BJ (cell line): ENCODE measurements around the gene PSMC2. TPM values are rescaled to one million over a fixed set of nuclear protein-coding genes. Genes with fewer than 3 reads are reported as not detected.
"Not testable (repeated sequence)": the region's sequence is repeated elsewhere in the genome, so short reads cannot be mapped to it uniquely, and the experiment has no call there.

Experiments used
- CTCF ChIA-PET: fragments of 350-600 bp; formaldehyde crosslinking; extraction: SDS; loops from one replicate; lab custom pipeline; 2021; ENCODE audit warnings: antibody characterized with exemption, inconsistent platforms; lab: Yijun Ruan, JAX
- POLR2A ChIA-PET: fragments of 300-600 bp; sonication (Branson Sonifier 250); formaldehyde crosslinking; extraction: SDS; loops from one replicate; lab custom pipeline; 2021; ENCODE audit warnings: antibody characterized with exemption; lab: Charles Lee
- DNase-seq: peaks from one replicate; pipeline ENCODE4 v3.0.0-alpha.2; 2011; ENCODE audit warnings: low read depth
- H3K27me3 ChIP-seq: 2 replicates; pipeline ENCODE4 v1.6.0; 2011; ENCODE audit warnings: low read length; ENCODE audit not compliant: control insufficient read depth, insufficient read depth
- H3K36me3 ChIP-seq: 2 replicates; pipeline ENCODE4 v1.5.1; 2011; ENCODE audit warnings: low read length; ENCODE audit not compliant: control insufficient read depth, insufficient read depth
- H3K4me3 ChIP-seq: 2 replicates; pipeline ENCODE4 v1.5.1; 2011; ENCODE audit warnings: low read depth, mild to moderate bottlenecking, control low read depth, low read length
- CTCF ChIP-seq: IDR thresholded peaks from 2 replicates; pipeline ENCODE4 v1.5.1; 2011; ENCODE audit warnings: low read depth, mild to moderate bottlenecking, control low read depth, inconsistent platforms, low read length, moderate library complexity; ENCODE audit not compliant: insufficient read depth
- polyA plus RNA-seq: library from polyadenylated mRNA; depleted of rRNA; stranded (reverse); fragments of >200 nt; gene quantifications from 2 replicates; pipeline ENCODE4 v1.2.3, GENCODE V29; 2011

PSMC2 gene
- polyA plus RNA-seq, 1 experiment = 103 TPM

GRCh38 chr7:103391976-103392375 is 44.5 kb downstream of the PSMC2 start:
- no peak for TF ChIP-seq CTCF
- Histone ChIP-seq H3K4me3 (no peak overlapping the region), H3K36me3 (no peaks in the 10 kb centered on the region), H3K27me3 (no peaks in the 10 kb centered on the region)
- CTCF ChIA-PET = no interaction called here
- DNase-seq = no peak
- POLR2A ChIA-PET = no interaction called here

- Histone ChIP-seq H3K36me3 (no peaks in the 10 kb centered on the region), H3K27me3 (no peaks in the 10 kb centered on the region), H3K4me3 (no peak overlapping the region)
- ChIA-PET CTCF (no interaction called here), POLR2A (no interaction called here)
- no peak for DNase-seq
- TF ChIP-seq CTCF = no peak
Measured at GRCh38 chr7:103394566-103394965, 47.1 kb downstream of the PSMC2 start.

- Histone ChIP-seq H3K27me3 (no peaks in the 10 kb centered on the region), H3K4me3 (no peak overlapping the region), H3K36me3 (no peaks in the 10 kb centered on the region)
- ChIA-PET CTCF (no interaction called here), POLR2A (no interaction called here)
- no peak for DNase-seq
- TF ChIP-seq CTCF = no peak
Measured at GRCh38 chr7:103395071-103395470, 47.6 kb downstream of the PSMC2 start.

- POLR2A ChIA-PET = no interaction called here
- CTCF ChIA-PET = no interaction called here
- H3K27me3 ChIP-seq = no peaks in the 10 kb centered on the region
- H3K4me3 ChIP-seq = no peak overlapping the region
- no peaks in the 10 kb centered on the region for H3K36me3 ChIP-seq
- TF ChIP-seq CTCF = no peak
- no peak for DNase-seq
Measured at GRCh38 chr7:103396471-103396870, 49.0 kb downstream of the PSMC2 start.

GRCh38 chr7:103398483-103399127 is 51.2 kb downstream of the PSMC2 start:
- ChIA-PET POLR2A (no interaction called here), CTCF (no interaction called here)
- no peak overlapping the region for H3K4me3 ChIP-seq
- no peaks in the 10 kb centered on the region for H3K27me3 ChIP-seq
- no peak for TF ChIP-seq CTCF
- no peaks in the 10 kb centered on the region for H3K36me3 ChIP-seq
- DNase-seq = no peak

- H3K36me3 ChIP-seq, H3K27me3 ChIP-seq, POLR2A ChIA-PET, H3K4me3 ChIP-seq, DNase-seq, CTCF ChIA-PET: not testable (repeated sequence)
Measured at GRCh38 chr7:103399687-103400086, 52.2 kb downstream of the PSMC2 start.

- H3K4me3 ChIP-seq, H3K36me3 ChIP-seq, POLR2A ChIA-PET, DNase-seq, H3K27me3 ChIP-seq: not testable (repeated sequence)
- CTCF ChIA-PET = interaction anchor here (0.6 to 2.0 kb wide), 3 partner anchors 14 to 126 kb away, joined by 3 to 8 read pairs (median 3); partner anchors contain the start of gene DNAJC2
Measured at GRCh38 chr7:103405789-103406613, 58.6 kb downstream of the PSMC2 start.
